HepG2 (cell line): ENCODE measurements around the gene RIPK1. TPM values are rescaled to one million over a fixed set of nuclear protein-coding genes. Genes with fewer than 3 reads are reported as not detected.

Source experiments
- ATAD3A ChIP-seq: sonication (generic); formaldehyde crosslinking; IDR thresholded peaks from 2 replicates; pipeline ENCODE4 v1.4.0; 2020; ENCODE audit warnings: missing genetic modification reagents
- CCDC6 ChIP-seq: sonication (generic); formaldehyde crosslinking; IDR thresholded peaks from 2 replicates; pipeline ENCODE4 v1.8.1; 2022; ENCODE audit warnings: mild to moderate bottlenecking, missing genetic modification reagents, moderate library complexity
- ELK4 ChIP-seq: sonication (generic); formaldehyde crosslinking; IDR thresholded peaks from 2 replicates; pipeline ENCODE4 v1.9.0; 2021; ENCODE audit warnings: missing genetic modification reagents, borderline replicate concordance
- GFI1 ChIP-seq: sonication (generic); formaldehyde crosslinking; IDR thresholded peaks from 2 replicates; pipeline ENCODE4 v1.5.0; 2020; ENCODE audit warnings: missing genetic modification reagents, mild to moderate bottlenecking, borderline replicate concordance
- HNF4A ChIP-seq: sonication (generic); formaldehyde crosslinking; IDR thresholded peaks from 2 replicates; pipeline ENCODE4 v1.4.0; 2020; ENCODE audit warnings: missing genetic modification reagents
- KDM5A ChIP-seq: fragments of 200-600 bp; sonication (generic); IDR thresholded peaks from 2 replicates; pipeline ENCODE4 v1.7.0; 2018; ENCODE audit warnings: antibody characterized with exemption, mild to moderate bottlenecking, low read length, borderline replicate concordance
- KLF9 ChIP-seq: IDR thresholded peaks from 2 replicates; pipeline ENCODE4 v1.6.1; 2016; ENCODE audit warnings: low read depth
- MAFF ChIP-seq: IDR thresholded peaks from 2 replicates; pipeline ENCODE4 v1.6.1; 2011; ENCODE audit warnings: low read depth, low read length, improper control_type of control experiment
- RARG ChIP-seq: sonication (generic); formaldehyde crosslinking; IDR thresholded peaks from 2 replicates; pipeline ENCODE4 v1.4.0; 2020; ENCODE audit warnings: low read depth, mild to moderate bottlenecking, missing genetic modification reagents
- RFXANK ChIP-seq: IDR thresholded peaks from 2 replicates; pipeline ENCODE4 v1.6.1; 2016
- RNF2 ChIP-seq: fragments of 450-650 bp; conservative IDR thresholded peaks from 2 replicates; pipeline ENCODE4 v1.6.1; 2016; ENCODE audit warnings: low read depth
- SMARCE1 ChIP-seq: fragments of 450-650 bp; IDR thresholded peaks from 2 replicates; pipeline ENCODE4 v1.6.1; 2017; ENCODE audit warnings: borderline replicate concordance
- SSRP1 ChIP-seq: IDR thresholded peaks from 2 replicates; pipeline ENCODE4 v1.6.1; 2016; ENCODE audit warnings: control low read depth
- YEATS4 ChIP-seq: sonication (generic); formaldehyde crosslinking; IDR thresholded peaks from 2 replicates; pipeline ENCODE4 v1.4.0; 2020; ENCODE audit warnings: missing genetic modification reagents, borderline replicate concordance
- ZFP36L1 ChIP-seq: sonication (generic); formaldehyde crosslinking; IDR thresholded peaks from 2 replicates; pipeline ENCODE4 v1.8.0; 2022; ENCODE audit warnings: mild to moderate bottlenecking, missing genetic modification reagents, moderate library complexity
- ZNF124 ChIP-seq: sonication (generic); formaldehyde crosslinking; IDR thresholded peaks from 2 replicates; pipeline ENCODE4 v1.4.0; 2020; ENCODE audit warnings: missing genetic modification reagents
- ZNF251 ChIP-seq: sonication (generic); formaldehyde crosslinking; IDR thresholded peaks from 2 replicates; pipeline ENCODE4 v1.9.0; 2021; ENCODE audit warnings: mild to moderate bottlenecking, missing genetic modification reagents
- ZNF329 ChIP-seq: sonication (generic); formaldehyde crosslinking; IDR thresholded peaks from 2 replicates; pipeline ENCODE4 v1.9.0; 2021; ENCODE audit warnings: low read depth, mild to moderate bottlenecking, missing genetic modification reagents
- ZNF34 ChIP-seq: sonication (generic); formaldehyde crosslinking; IDR thresholded peaks from 2 replicates; pipeline ENCODE4 v1.4.0; 2020; ENCODE audit warnings: mild to moderate bottlenecking, missing genetic modification reagents, borderline replicate concordance
- ZNF550 ChIP-seq: sonication (generic); formaldehyde crosslinking; IDR thresholded peaks from 2 replicates; pipeline ENCODE4 v1.4.0; 2020; ENCODE audit warnings: mild to moderate bottlenecking, missing genetic modification reagents, borderline replicate concordance
- ZNF644 ChIP-seq: IDR thresholded peaks from 2 replicates; pipeline ENCODE4 v1.6.1; 2016; ENCODE audit warnings: low read depth
- ZNF773 ChIP-seq: sonication (generic); formaldehyde crosslinking; IDR thresholded peaks from 2 replicates; pipeline ENCODE4 v1.4.0; 2020; ENCODE audit warnings: missing genetic modification reagents, borderline replicate concordance
- ZSCAN9 ChIP-seq: IDR thresholded peaks from 2 replicates; pipeline ENCODE4 v1.6.1; 2016; ENCODE audit warnings: borderline replicate concordance
- polyA plus RNA-seq, 8 experiments: library from polyadenylated mRNA; depleted of rRNA in 3 of 8; stranded (reverse) in 7 of 8; unstranded in 1 of 8; fragments of >200 nt; fragmentation: Illumina TruSeq in 4 of 8; extraction: Trizol in 4 of 8; gene quantifications; 2 replicates each; pipeline versions ENCODE4 v1.2.1 to v1.2.3, GENCODE V29; 2011 to 2016; ENCODE audit warnings: low read depth in 4 of 8, missing spikeins in 1 of 8, mixed read lengths in 1 of 8; ENCODE audit not compliant: insufficient read depth in 1 of 8
- total RNA-seq, 5 experiments: library from RNA; depleted of rRNA; stranded (reverse); fragments of >200 nt; fragmentation: Illumina TruSeq; extraction: Trizol; gene quantifications; 2 replicates each; pipeline ENCODE4 v1.2.3, GENCODE V29; 2016; ENCODE audit warnings: low read depth in 1 of 5
- TF ChIP-seq, protein P1 (sequence below): sonication (generic); formaldehyde crosslinking; IDR thresholded peaks from 2 replicates; pipeline ENCODE4 v1.8.0; 2022; ENCODE audit warnings: mild to moderate bottlenecking, missing genetic modification reagents; ENCODE audit not compliant: insufficient replicate concordance
- TF ChIP-seq, protein P2 (sequence below): sonication (generic); formaldehyde crosslinking; IDR thresholded peaks from 2 replicates; pipeline ENCODE4 v1.4.0; 2020; ENCODE audit warnings: mild to moderate bottlenecking, missing genetic modification reagents
- TF ChIP-seq, protein P3 (sequence below): sonication (generic); formaldehyde crosslinking; IDR thresholded peaks from 2 replicates; pipeline ENCODE4 v1.4.0; 2020; ENCODE audit warnings: mild to moderate bottlenecking, missing genetic modification reagents

Gene RIPK1
- total and polyA plus RNA-seq, 2 of the 13 experiments (the other 11 are each of a cell fraction or from before 2014, with no cell fraction given) = 9.0 to 10.3 TPM

DNA sequence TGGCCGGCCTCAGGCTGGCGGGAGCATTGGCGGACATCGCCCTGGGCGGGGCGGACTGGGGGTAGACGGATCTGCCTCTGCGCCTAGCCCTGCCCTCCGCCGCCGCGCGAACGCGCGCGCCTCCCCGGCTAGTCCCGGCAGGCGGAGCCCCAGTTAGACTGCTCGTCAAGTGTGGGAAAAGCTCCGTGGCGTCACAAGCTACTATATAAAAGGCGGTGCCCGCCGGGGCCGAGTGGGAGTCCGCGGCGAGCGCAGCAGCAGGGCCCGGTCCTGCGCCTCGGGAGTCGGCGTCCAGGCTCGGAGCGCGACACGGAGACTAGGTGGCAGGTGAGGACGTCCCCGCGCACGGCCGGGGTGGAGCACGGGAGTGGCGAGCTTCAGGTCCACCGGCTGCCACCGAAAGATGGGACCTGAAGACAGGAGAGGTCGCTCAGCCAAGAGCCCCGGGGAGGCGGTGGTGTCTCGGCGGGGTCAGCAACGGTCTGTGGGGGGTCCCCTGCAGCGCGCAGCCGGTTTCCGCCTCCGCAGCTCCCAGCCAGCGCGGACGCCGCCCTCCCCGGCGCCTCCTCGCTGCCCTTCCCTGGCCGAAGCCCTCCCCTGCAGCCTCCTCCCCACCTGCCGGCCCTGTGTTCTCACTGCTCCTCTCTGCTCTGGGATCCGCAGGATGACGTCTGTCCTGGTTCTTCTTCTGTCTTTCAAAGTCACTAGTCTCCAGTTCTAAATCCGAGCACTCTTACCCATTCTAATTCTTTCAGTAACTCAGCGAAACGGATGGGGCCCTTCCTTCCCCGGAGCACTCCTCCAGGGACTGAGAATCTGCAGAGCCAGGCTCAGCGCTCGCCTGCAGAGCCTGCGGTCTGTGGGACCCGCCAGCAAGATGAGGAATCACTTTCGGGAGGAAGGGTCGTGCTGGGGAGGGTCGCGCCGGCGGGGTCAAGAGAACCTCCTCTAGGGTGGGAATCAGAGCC, 4.3 kb upstream of the RIPK1 start (continued):
- 0 out of 2 replicates have a peak, but pooled peaks have one; percentile 48 for TF ChIP-seq ZNF550
- peak; percentile 77; the same call in 1 of the 2 replicates for TF ChIP-seq CCDC6
- no peak for TF ChIP-seq KDM5A
- TF ChIP-seq, protein P1, sequence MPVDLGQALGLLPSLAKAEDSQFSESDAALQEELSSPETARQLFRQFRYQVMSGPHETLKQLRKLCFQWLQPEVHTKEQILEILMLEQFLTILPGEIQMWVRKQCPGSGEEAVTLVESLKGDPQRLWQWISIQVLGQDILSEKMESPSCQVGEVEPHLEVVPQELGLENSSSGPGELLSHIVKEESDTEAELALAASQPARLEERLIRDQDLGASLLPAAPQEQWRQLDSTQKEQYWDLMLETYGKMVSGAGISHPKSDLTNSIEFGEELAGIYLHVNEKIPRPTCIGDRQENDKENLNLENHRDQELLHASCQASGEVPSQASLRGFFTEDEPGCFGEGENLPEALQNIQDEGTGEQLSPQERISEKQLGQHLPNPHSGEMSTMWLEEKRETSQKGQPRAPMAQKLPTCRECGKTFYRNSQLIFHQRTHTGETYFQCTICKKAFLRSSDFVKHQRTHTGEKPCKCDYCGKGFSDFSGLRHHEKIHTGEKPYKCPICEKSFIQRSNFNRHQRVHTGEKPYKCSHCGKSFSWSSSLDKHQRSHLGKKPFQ (CRISPR knock-in tag) = peak; percentile 62
- TF ChIP-seq ZNF251 = no peak
- peak; percentile 49; the same call in 1 of the 2 replicates for TF ChIP-seq ZSCAN9
- peak; percentile 79; the same call in 1 of the 2 replicates for TF ChIP-seq YEATS4 (CRISPR knock-in tag)
- TF ChIP-seq ZNF329 (CRISPR knock-in tag) = no peak
- TF ChIP-seq ZNF644 = no peak
- no peak for TF ChIP-seq ZNF124
- TF ChIP-seq ATAD3A = 0 out of 2 replicates have a peak, but pooled peaks have one; percentile 15
- TF ChIP-seq SSRP1 (CRISPR knock-in tag) = 0 out of 2 replicates have a peak, but pooled peaks have one; percentile 37
- TF ChIP-seq MAFF = no peak
- peak; percentile 60 for TF ChIP-seq GFI1 (CRISPR knock-in tag)
- TF ChIP-seq ZFP36L1 = 0 out of 2 replicates have a peak, but pooled peaks have one; percentile 63
- TF ChIP-seq ZNF773 (CRISPR knock-in tag) = peak; percentile 42; the same call in 1 of the 2 replicates
- TF ChIP-seq SMARCE1 = no peak
- TF ChIP-seq, protein P2, sequence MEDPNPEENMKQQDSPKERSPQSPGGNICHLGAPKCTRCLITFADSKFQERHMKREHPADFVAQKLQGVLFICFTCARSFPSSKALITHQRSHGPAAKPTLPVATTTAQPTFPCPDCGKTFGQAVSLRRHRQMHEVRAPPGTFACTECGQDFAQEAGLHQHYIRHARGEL (CRISPR knock-in tag) = no peak
- peak; percentile 67 for TF ChIP-seq RNF2
- TF ChIP-seq RARG (CRISPR knock-in tag) = no peak
- TF ChIP-seq ZNF34 (CRISPR knock-in tag) = peak; percentile 93
- TF ChIP-seq, protein P3, sequence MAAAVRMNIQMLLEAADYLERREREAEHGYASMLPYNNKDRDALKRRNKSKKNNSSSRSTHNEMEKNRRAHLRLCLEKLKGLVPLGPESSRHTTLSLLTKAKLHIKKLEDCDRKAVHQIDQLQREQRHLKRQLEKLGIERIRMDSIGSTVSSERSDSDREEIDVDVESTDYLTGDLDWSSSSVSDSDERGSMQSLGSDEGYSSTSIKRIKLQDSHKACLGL (CRISPR knock-in tag) = peak; percentile 52; the same call in 1 of the 2 replicates
- no peak for TF ChIP-seq ELK4 (CRISPR knock-in tag)
- peak; percentile 37; the same call in 1 of the 2 replicates for TF ChIP-seq KLF9
- TF ChIP-seq RFXANK (CRISPR knock-in tag) = no peak
- peak; percentile 18; the same call in 1 of the 2 replicates for TF ChIP-seq HNF4A (CRISPR knock-in tag)
